Right ventricle myocardium superior (tissue), 1 donor: ENCODE measurements around the gene SLC8A2. TPM values are rescaled to one million over a fixed set of nuclear protein-coding genes. Genes with fewer than 3 reads are reported as not detected.
"Not testable (repeated sequence)": the region's sequence is repeated elsewhere in the genome, so short reads cannot be mapped to it uniquely, and the experiment has no call there.

Source experiments
- ATAC-seq: fragments of 200-7000 bp; cut with Tn5 transposase; one replicate; pipeline ENCODE4 v1.9.1; 2020; ENCODE audit warnings: mild to moderate bottlenecking; ENCODE audit not compliant: poor library complexity
- DNase-seq: peaks from one replicate; pipeline ENCODE4 v3.0.0-alpha.2; 2020
- intact Hi-C: fragments of 100-400 bp; cut with DNase I; formaldehyde crosslinking; loops from one replicate; pipeline ENCODE4 v1.11.2; 2022
- total RNA-seq: library from RNA; stranded (reverse); fragmentation: NEBNext Ultra II Directional; extraction: Animal tissue kit (Norgen Biotek cat#: 25700); gene quantifications from one replicate; pipeline ENCODE4 v1.2.1, GENCODE V29; 2021
- donor health status: DM: no; HTN: yes; CAD: no; lungs with severe emphysema.

Gene SLC8A2
- total RNA-seq, 1 donor from 2014 or later = 0.11 TPM

GRCh38 chr19:47491358-47492136 is 19.9 kb upstream of the SLC8A2 start:
- DNase-seq (no peak), ATAC-seq (no peak)
- intact Hi-C loops = no loop called here

- DNase-seq = no peak
- intact Hi-C loops = no loop called here
- ATAC-seq = no peak
These were observed 19.2 kb upstream of the SLC8A2 start for GRCh38 chr19:47490847-47491246.

GRCh38 chr19:47490031-47490430 is 18.3 kb upstream of the SLC8A2 start:
- ATAC-seq (no peak), DNase-seq (no peak)
- intact Hi-C loops = no loop called here

GRCh38 chr19:47489072-47489914 is 17.6 kb upstream of the SLC8A2 start:
- intact Hi-C loops = no loop called here
- DNase-seq (peak; percentile 26), ATAC-seq (no peak)

GRCh38 chr19:47487551-47488515 is 16.1 kb upstream of the SLC8A2 start:
- intact Hi-C loops = no loop called here
- DNase-seq = peak; percentile 38
- no peak for ATAC-seq

- DNase-seq (peak; percentile 35), ATAC-seq (no peak)
- intact Hi-C loops = no loop called here
These were observed 15.2 kb upstream of the SLC8A2 start for GRCh38 chr19:47486900-47487299.

DNA sequence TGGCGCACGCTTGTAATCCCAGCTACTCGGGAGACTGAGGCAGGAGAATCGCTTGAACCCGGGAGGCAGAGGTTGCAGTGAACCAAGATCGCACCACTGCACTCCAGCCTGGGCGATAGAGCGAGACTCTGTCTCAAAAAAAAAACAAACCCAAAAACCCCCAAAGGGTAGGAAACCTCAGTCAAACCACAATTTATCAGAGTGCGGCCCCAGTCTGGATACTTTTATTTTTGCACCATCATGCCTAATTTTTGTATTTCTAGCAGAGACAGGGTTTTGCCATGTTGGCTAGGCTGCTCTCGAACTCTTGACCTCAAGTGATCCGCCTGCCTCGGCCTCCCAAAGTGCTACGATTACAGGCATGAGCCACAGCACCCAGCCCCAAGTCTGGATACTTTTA is 14.5 kb upstream of the SLC8A2 start:
- ATAC-seq, intact Hi-C loops, DNase-seq: not testable (repeated sequence)

DNA sequence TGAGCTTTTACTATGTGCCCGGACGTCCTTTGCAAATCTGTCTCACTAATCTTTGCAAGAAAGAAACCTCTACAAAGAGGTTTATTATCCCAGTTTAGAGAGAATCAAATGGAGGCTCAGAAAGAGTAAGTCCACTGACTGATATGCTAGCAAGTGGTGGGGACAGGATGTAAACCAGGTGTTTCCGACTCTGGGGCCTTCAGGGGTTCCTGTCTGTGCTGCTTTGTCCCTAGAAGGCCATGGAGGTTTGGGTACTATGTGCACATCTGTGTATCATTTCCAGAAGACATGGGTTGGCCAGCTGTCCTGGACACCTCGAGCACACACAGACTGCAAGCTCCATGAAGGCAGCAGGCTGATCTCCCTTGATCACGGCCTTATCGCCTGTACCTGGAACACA is 13.5 kb upstream of the SLC8A2 start:
- DNase-seq = no peak

GRCh38 chr19:47483800-47484690 is 12.4 kb upstream of the SLC8A2 start, which contains the start of gene KPTN:
KPTN (minus strand) TSS chr19:47484219; CDS start chr19:47484160, 59 bp downstream.
- ATAC-seq (peak; percentile 95), DNase-seq (peak; percentile 94)
- intact Hi-C loops = no loop called here

More for the DNA sequence above, 13.5 kb upstream of the SLC8A2 start:
- intact Hi-C loops = no loop called here
- ATAC-seq = no peak

DNA sequence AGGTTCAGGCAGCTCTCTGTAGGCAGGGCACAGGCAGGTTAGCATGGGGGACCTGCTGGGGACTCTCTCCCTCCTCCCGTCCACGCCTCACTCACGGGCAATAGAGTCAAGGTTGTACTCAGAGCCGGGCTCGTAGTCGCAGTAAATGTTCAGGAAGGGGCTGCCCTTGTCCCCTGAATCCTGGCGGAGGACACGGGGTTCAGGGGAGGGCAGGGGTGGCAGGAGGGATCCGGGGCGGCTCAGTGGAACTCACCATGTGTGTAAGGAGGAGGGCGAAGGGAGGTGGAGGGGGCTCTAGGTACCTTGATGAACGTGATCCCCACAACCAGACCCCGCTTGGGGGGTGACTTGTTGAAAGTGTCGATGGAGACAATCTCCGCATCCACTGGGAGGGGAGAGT is 11.5 kb upstream of the SLC8A2 start:
- DNase-seq = no peak
- intact Hi-C loops = no loop called here
- no peak for ATAC-seq

GRCh38 chr19:47481460-47482052 is 9.9 kb upstream of the SLC8A2 start:
- ATAC-seq (no peak), DNase-seq (no peak)
- intact Hi-C loops = no loop called here

DNA sequence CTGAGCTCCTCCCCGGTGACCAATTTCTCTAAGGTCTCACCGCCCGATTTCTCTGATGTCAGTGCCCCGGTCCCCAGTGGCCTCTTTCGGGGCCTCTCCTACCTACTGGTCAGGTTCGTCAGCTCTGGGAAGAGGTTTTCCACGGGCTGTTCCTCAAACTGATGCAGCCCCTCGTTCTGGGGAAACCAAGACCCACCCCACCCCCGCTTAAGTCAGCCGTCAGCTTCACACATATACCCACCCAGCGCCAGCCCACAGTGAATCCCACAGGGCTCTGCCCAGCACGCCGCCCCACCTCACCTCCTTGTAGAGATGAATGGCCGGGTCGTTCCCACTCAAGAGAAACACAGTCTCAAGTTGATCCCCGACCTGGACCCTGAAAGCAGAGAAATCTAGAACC is 9.0 kb upstream of the SLC8A2 start:
- intact Hi-C loops = no loop called here
- no peak for ATAC-seq
- DNase-seq = no peak

DNA sequence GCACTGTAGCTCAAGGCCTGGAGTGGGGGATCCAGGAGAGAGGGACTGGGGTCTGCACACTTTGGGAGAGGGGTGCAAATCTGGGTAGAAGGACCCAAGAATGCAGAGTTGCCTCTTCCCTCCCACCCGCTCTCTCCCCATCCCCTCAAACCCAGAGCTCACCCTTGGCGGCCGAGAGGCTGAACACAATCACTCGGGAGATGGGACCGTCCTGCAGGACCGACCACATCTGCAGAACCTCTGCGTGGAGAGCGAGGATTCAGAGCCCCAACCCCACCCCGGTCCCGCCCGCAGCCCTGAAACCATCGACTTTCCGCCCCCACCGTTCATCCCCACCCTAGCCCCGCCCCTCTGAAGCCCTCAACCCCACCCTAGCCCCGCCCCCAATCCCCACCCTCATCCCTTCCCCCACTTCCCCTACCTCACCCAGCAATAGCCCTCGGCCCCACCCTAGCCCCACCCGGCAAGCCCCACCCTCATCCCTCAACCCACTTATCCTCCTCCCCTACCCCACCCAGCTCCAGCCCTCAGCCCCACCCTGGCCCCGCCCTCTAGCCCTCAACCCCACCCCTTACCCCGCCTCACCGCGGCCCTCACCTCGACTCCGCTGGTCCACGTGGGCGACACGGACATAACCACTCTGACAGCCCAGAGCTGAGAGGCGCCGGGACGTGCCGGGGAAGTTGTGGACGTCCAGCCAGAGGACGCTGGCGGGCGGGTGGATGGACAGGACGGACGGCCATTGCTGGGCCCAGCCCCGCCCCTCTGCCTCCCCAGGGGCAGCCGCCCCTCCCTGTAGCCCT is 8.2 kb upstream of the SLC8A2 start:
- no peak for ATAC-seq
- intact Hi-C loops = no loop called here
- DNase-seq = no peak

DNA sequence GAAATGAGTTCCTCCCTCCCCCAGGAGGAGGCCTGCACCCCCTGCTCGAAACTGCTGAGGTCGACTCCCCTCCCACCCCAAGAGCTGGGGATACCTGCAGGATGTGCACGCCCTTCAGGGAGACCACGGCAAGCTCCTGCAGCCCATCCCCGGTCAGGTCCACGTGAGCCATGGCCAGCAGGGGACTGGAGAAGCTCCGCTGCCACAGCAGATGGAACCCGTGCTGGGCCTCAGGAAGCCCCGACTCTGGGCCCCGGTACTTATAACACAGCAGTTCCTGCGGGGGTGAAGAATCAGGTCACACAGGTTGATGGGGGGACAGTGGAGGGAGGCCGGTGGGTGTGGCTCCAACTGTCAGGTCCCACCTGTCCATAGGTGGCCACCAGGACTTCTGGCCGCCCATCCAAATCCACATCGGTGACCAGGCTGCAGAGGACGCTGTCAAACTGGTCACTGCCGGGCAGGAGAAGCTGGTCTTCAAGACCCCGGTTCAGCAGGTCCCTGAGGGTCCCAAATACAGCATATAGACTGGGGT is 4.8 kb upstream of the SLC8A2 start:
- DNase-seq (no peak), ATAC-seq (no peak)
- intact Hi-C loops = no loop called here

DNA sequence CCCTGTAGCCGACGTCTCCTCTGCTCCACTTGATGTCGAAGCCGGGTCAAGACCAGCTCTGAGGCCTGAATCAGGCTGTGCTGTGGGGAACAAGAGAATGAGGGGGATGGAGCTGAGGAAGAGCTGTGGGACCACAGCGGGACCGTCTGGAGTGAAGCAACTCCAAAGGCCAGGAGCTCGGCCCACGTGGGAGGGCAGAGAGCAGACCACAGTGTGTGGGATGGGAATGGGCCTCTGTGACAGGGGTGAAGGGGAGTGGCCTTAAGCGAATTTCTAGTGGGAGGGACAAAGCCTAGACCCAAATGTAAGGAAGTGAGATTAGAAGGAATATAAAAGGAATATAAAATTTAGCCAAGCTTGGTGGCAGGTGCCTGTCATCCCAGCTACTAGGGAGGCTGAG is 3.8 kb upstream of the SLC8A2 start:
- no peak for ATAC-seq
- intact Hi-C loops = no loop called here
- DNase-seq = no peak

GRCh38 chr19:47473336-47473735 is 1.6 kb upstream of the SLC8A2 start:
- DNase-seq = no peak
- intact Hi-C loops = no loop called here
- no peak for ATAC-seq

GRCh38 chr19:47471381-47471732 is 336 bp downstream of the SLC8A2 start:
- intact Hi-C loops = no loop called here
- ATAC-seq (no peak), DNase-seq (no peak)
